HepG2 (cell line): ENCODE measurements around the gene SRXN1. TPM values are rescaled to one million over a fixed set of nuclear protein-coding genes. Genes with fewer than 3 reads are reported as not detected.

ENCODE experiments used
- ARNTL ChIP-seq: sonication (generic); formaldehyde crosslinking; IDR thresholded peaks from 2 replicates; pipeline ENCODE4 v1.4.0; 2020; ENCODE audit warnings: mild to moderate bottlenecking, missing genetic modification reagents
- BATF2 ChIP-seq: sonication (generic); formaldehyde crosslinking; IDR thresholded peaks from 2 replicates; pipeline ENCODE4 v1.8.0; 2022; ENCODE audit warnings: mild to moderate bottlenecking, missing genetic modification reagents, moderate library complexity
- CHD2 ChIP-seq: IDR thresholded peaks from 2 replicates; pipeline ENCODE4 v1.6.1; 2011; ENCODE audit warnings: low read depth, low read length, improper control_type of control experiment
- CREM ChIP-seq, 2 experiments: sonication (generic) in 1 of 2; formaldehyde crosslinking in 1 of 2; IDR thresholded peaks; 2 replicates each; pipeline versions ENCODE4 v1.4.0 to v1.6.1; 2016 to 2020; ENCODE audit warnings: antibody characterized with exemption in 1 of 2, mild to moderate bottlenecking in 1 of 2, missing genetic modification reagents in 1 of 2
- EED ChIP-seq: sonication (generic); formaldehyde crosslinking; IDR thresholded peaks from 2 replicates; pipeline ENCODE4 v1.5.0; 2020; ENCODE audit warnings: mild to moderate bottlenecking, missing genetic modification reagents
- FOXA1 ChIP-seq, 2 experiments: fragments of 450-650 bp in 1 of 2; sonication (generic) in 1 of 2; formaldehyde crosslinking in 1 of 2; IDR thresholded peaks; 2 replicates each; pipeline versions ENCODE4 v1.4.0 to v1.6.1; 2016 to 2020; ENCODE audit warnings: missing genetic modification reagents in 1 of 2
- FOXA3 ChIP-seq: IDR thresholded peaks from 2 replicates; pipeline ENCODE4 v1.6.1; 2016; ENCODE audit warnings: missing genetic modification reagents, missing compliant biosample characterization
- HDAC2 ChIP-seq: sonication (generic); formaldehyde crosslinking; IDR thresholded peaks from 2 replicates; pipeline ENCODE4 v1.4.0; 2020; ENCODE audit warnings: missing genetic modification reagents
- HNRNPH1 ChIP-seq: fragments of 200-400 bp; formaldehyde crosslinking; optimal IDR thresholded peaks from 2 replicates; pipeline ENCODE3; 2017; ENCODE audit warnings: mild to moderate bottlenecking, low read depth, low read length
- JARID2 ChIP-seq: sonication (generic); formaldehyde crosslinking; IDR thresholded peaks from 2 replicates; pipeline ENCODE4 v1.8.1; 2023; ENCODE audit warnings: missing genetic modification reagents, inconsistent platforms; ENCODE audit not compliant: insufficient replicate concordance
- LRRFIP1 ChIP-seq: sonication (generic); formaldehyde crosslinking; conservative IDR thresholded peaks from 2 replicates; pipeline ENCODE4 v1.4.0; 2020; ENCODE audit warnings: missing genetic modification reagents
- SRSF4 ChIP-seq: fragments of 200-400 bp; formaldehyde crosslinking; IDR thresholded peaks from one replicate; pipeline ENCODE4 v1.6.1; 2018; ENCODE audit warnings: mild to moderate bottlenecking, low read depth, low read length, moderate library complexity; ENCODE audit not compliant: poor library complexity, severe bottlenecking
- ZBTB37 ChIP-seq: sonication (generic); formaldehyde crosslinking; IDR thresholded peaks from 2 replicates; pipeline ENCODE4 v1.4.0; 2020; ENCODE audit warnings: mild to moderate bottlenecking, missing genetic modification reagents
- ZNF549 ChIP-seq: sonication (generic); formaldehyde crosslinking; IDR thresholded peaks from 2 replicates; pipeline ENCODE4 v1.5.0; 2020; ENCODE audit warnings: missing genetic modification reagents
- ZNF580 ChIP-seq: IDR thresholded peaks from 2 replicates; pipeline ENCODE4 v1.6.1; 2016; ENCODE audit warnings: low read depth, borderline replicate concordance
- ZNF615 ChIP-seq: sonication (generic); formaldehyde crosslinking; IDR thresholded peaks from 2 replicates; pipeline ENCODE4 v1.5.0; 2020; ENCODE audit warnings: mild to moderate bottlenecking, missing genetic modification reagents, borderline replicate concordance
- ZNF709 ChIP-seq: sonication (generic); formaldehyde crosslinking; IDR thresholded peaks from 2 replicates; pipeline ENCODE4 v1.5.0; 2020; ENCODE audit warnings: mild to moderate bottlenecking, missing genetic modification reagents
- ZZZ3 ChIP-seq: sonication (generic); formaldehyde crosslinking; IDR thresholded peaks from 2 replicates; pipeline ENCODE4 v1.4.0; 2020; ENCODE audit warnings: missing genetic modification reagents, mild to moderate bottlenecking, borderline replicate concordance
- polyA plus RNA-seq, 8 experiments: library from polyadenylated mRNA; depleted of rRNA in 3 of 8; stranded (reverse) in 7 of 8; unstranded in 1 of 8; fragments of >200 nt; fragmentation: Illumina TruSeq in 4 of 8; extraction: Trizol in 4 of 8; gene quantifications; 2 replicates each; pipeline versions ENCODE4 v1.2.1 to v1.2.3, GENCODE V29; 2011 to 2016; ENCODE audit warnings: low read depth in 4 of 8, missing spikeins in 1 of 8, mixed read lengths in 1 of 8; ENCODE audit not compliant: insufficient read depth in 1 of 8
- total RNA-seq, 5 experiments: library from RNA; depleted of rRNA; stranded (reverse); fragments of >200 nt; fragmentation: Illumina TruSeq; extraction: Trizol; gene quantifications; 2 replicates each; pipeline ENCODE4 v1.2.3, GENCODE V29; 2016; ENCODE audit warnings: low read depth in 1 of 5

The SRXN1 gene
- total and polyA plus RNA-seq, 2 of the 13 experiments (the other 11 are each of a cell fraction or from before 2014, with no cell fraction given) = 29.9 to 87.7 TPM

GRCh38 chr20:651713-652614 lies 1.0 kb downstream of the SRXN1 start (continued):
- no peak for TF ChIP-seq ZNF615 (CRISPR knock-in tag)
- TF ChIP-seq ZNF580 = no peak
- 0 out of 2 replicates have a peak, but pooled peaks have one; percentile 41 for TF ChIP-seq ARNTL (CRISPR knock-in tag)
- no peak for TF ChIP-seq CREM (IDR thresholded peaks at IDR 0.05)
- no peak for TF ChIP-seq CREM (CRISPR knock-in tag; IDR thresholded peaks at IDR 0.05)
- TF ChIP-seq JARID2 (CRISPR knock-in tag) = no peak
- TF ChIP-seq ZNF709 (CRISPR knock-in tag) = peak; percentile 9; the same call in 1 of the 2 replicates
- TF ChIP-seq HNRNPH1 = no peak
- no peak; the same call in 1 of the 2 replicates for TF ChIP-seq HDAC2
- no peak for TF ChIP-seq CHD2
- TF ChIP-seq FOXA3 = 0 out of 2 replicates have a peak, but pooled peaks have one; percentile 4
- TF ChIP-seq BATF2 = no peak; the same call in 1 of the 2 replicates
- peak; percentile 18; the same call in 1 of the 2 replicates for TF ChIP-seq ZZZ3 (CRISPR knock-in tag)
- no peak for TF ChIP-seq SRSF4
- no peak for TF ChIP-seq LRRFIP1
- TF ChIP-seq EED = no peak
- TF ChIP-seq ZNF549 (CRISPR knock-in tag) = no peak
- no peak for TF ChIP-seq ZBTB37 (CRISPR knock-in tag)
- no peak for TF ChIP-seq FOXA1 (IDR thresholded peaks at IDR 0.05)
- peak; percentile 10; the same call in 1 of the 2 replicates for TF ChIP-seq FOXA1 (CRISPR knock-in tag; IDR thresholded peaks at IDR 0.05)
